ENCODE results near the gene TRAF1. TPM values are rescaled to one million over a fixed set of nuclear protein-coding genes. Genes with fewer than 3 reads are reported as not detected.

TRAF1 gene
- total RNA-seq, 1 experiment from 2014 or later, result 1.6 TPM

GRCh38 chr9:120905315-120906164 is 21.1 kb downstream of the TRAF1 start:
- TF ChIP-seq CTCF (IDR thresholded peaks at IDR 0.05; ENCODE audit: unreplicated experiment), result no peak
- Mint-ChIP-seq H3K27me3 (ENCODE audit: unreplicated experiment) (peaks cover 9% of the 10 kb centered on the region), H3K9me3 (ENCODE audit: low read depth, unreplicated experiment) (no peaks in the 10 kb centered on the region), H3K36me3 (ENCODE audit: insufficient read depth, unreplicated experiment) (no peaks in the 10 kb centered on the region), H3K4me1 (ENCODE audit: low read depth, unreplicated experiment) (no peaks in the 10 kb centered on the region), H3K4me3 (ENCODE audit: low read depth, unreplicated experiment) (no peak overlapping the region), H3K27ac (ENCODE audit: unreplicated experiment) (no peak overlapping the region)
- no TSS peak for BruUV-seq (replicated peaks)
- DNase-seq, result no peak
- intact Hi-C loops (cut with micrococcal nuclease; ENCODE audit: unreplicated experiment), result no loop called here
- CTCF ChIA-PET, result no interaction called here

DNA sequence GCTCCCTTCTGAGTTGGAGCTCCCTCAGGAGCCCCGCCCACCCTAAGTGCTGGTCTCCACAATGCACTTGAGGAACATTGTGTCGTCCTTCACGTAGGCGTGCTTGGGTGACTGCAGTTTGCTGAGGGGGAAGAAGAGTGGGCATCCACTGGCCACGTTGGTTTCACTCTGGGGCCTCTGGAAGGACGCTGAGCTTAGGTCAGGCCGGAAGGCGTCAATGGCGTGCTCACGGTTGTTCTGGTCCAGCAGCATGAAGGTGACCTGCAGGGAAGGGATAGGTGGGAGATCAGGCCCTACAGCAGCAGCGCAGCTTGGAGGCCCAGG is 21.7 kb downstream of the TRAF1 start:
- Mint-ChIP-seq H3K36me3 (ENCODE audit: insufficient read depth, unreplicated experiment) (no peaks in the 10 kb centered on the region), H3K27ac (ENCODE audit: unreplicated experiment) (no peak overlapping the region), H3K4me1 (ENCODE audit: low read depth, unreplicated experiment) (no peaks in the 10 kb centered on the region), H3K27me3 (ENCODE audit: unreplicated experiment) (peaks cover 9% of the 10 kb centered on the region), H3K4me3 (ENCODE audit: low read depth, unreplicated experiment) (no peak overlapping the region), H3K9me3 (ENCODE audit: low read depth, unreplicated experiment) (no peaks in the 10 kb centered on the region)
- intact Hi-C loops (cut with micrococcal nuclease; ENCODE audit: unreplicated experiment), result no loop called here
- no TSS peak for BruUV-seq (replicated peaks)
- DNase-seq, result no peak
- CTCF ChIA-PET, result no interaction called here
- TF ChIP-seq CTCF (IDR thresholded peaks at IDR 0.05; ENCODE audit: unreplicated experiment), result no peak

GRCh38 chr9:120904061-120904977 is 22.3 kb downstream of the TRAF1 start:
- Mint-ChIP-seq H3K36me3 (ENCODE audit: insufficient read depth, unreplicated experiment) (no peaks in the 10 kb centered on the region), H3K9me3 (ENCODE audit: low read depth, unreplicated experiment) (no peaks in the 10 kb centered on the region), H3K4me3 (ENCODE audit: low read depth, unreplicated experiment) (no peak overlapping the region), H3K27ac (ENCODE audit: unreplicated experiment) (no peak overlapping the region), H3K27me3 (ENCODE audit: unreplicated experiment) (peaks cover 9% of the 10 kb centered on the region), H3K4me1 (ENCODE audit: low read depth, unreplicated experiment) (no peaks in the 10 kb centered on the region)
- intact Hi-C loops (cut with micrococcal nuclease; ENCODE audit: unreplicated experiment), result no loop called here
- no peak for DNase-seq
- CTCF ChIA-PET, result interaction anchor here (0.6 kb wide), 1 partner anchor 217 kb away, joined by 3 read pairs; no protein-coding TSS in a partner anchor
- no TSS peak for BruUV-seq (replicated peaks)
- no peak for TF ChIP-seq CTCF (IDR thresholded peaks at IDR 0.05; ENCODE audit: unreplicated experiment)

GRCh38 chr9:120902569-120903535 is 23.7 kb downstream of the TRAF1 start:
- H3K27me3 Mint-ChIP-seq (ENCODE audit: unreplicated experiment), result peaks cover 9% of the 10 kb centered on the region
- no peak overlapping the region for H3K4me3 Mint-ChIP-seq (ENCODE audit: low read depth, unreplicated experiment)
- CTCF ChIA-PET, result no interaction called here
- no peak for DNase-seq
- no peak overlapping the region for H3K27ac Mint-ChIP-seq (ENCODE audit: unreplicated experiment)
- H3K9me3 Mint-ChIP-seq (ENCODE audit: low read depth, unreplicated experiment), result no peaks in the 10 kb centered on the region
- no peaks in the 10 kb centered on the region for H3K36me3 Mint-ChIP-seq (ENCODE audit: insufficient read depth, unreplicated experiment)
- H3K4me1 Mint-ChIP-seq (ENCODE audit: low read depth, unreplicated experiment), result no peaks in the 10 kb centered on the region
- BruUV-seq (replicated peaks), result no TSS peak
- intact Hi-C loops (cut with micrococcal nuclease; ENCODE audit: unreplicated experiment), result no loop called here
- no peak for TF ChIP-seq CTCF (IDR thresholded peaks at IDR 0.05; ENCODE audit: unreplicated experiment)

Data from Calu3 (cell line).